K562 treated with DMSO at 1 percent for 48 hours (cell line): ENCODE data around the gene MATN3. TPM values are rescaled to one million over a fixed set of nuclear protein-coding genes. Genes with fewer than 3 reads are reported as not detected.

ENCODE experiments used
- total RNA-seq: library from RNA; unstranded; fragments of 300-600 nt; gene quantifications from 2 replicates; pipeline ENCODE4 v1.2.3, GENCODE V29; 2022; ENCODE audit warnings: low replicate concordance; ENCODE audit errors: extremely low read depth

MATN3 gene, protein sequence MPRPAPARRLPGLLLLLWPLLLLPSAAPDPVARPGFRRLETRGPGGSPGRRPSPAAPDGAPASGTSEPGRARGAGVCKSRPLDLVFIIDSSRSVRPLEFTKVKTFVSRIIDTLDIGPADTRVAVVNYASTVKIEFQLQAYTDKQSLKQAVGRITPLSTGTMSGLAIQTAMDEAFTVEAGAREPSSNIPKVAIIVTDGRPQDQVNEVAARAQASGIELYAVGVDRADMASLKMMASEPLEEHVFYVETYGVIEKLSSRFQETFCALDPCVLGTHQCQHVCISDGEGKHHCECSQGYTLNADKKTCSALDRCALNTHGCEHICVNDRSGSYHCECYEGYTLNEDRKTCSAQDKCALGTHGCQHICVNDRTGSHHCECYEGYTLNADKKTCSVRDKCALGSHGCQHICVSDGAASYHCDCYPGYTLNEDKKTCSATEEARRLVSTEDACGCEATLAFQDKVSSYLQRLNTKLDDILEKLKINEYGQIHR
- not detected in 2 replicates for total RNA-seq

DNA sequence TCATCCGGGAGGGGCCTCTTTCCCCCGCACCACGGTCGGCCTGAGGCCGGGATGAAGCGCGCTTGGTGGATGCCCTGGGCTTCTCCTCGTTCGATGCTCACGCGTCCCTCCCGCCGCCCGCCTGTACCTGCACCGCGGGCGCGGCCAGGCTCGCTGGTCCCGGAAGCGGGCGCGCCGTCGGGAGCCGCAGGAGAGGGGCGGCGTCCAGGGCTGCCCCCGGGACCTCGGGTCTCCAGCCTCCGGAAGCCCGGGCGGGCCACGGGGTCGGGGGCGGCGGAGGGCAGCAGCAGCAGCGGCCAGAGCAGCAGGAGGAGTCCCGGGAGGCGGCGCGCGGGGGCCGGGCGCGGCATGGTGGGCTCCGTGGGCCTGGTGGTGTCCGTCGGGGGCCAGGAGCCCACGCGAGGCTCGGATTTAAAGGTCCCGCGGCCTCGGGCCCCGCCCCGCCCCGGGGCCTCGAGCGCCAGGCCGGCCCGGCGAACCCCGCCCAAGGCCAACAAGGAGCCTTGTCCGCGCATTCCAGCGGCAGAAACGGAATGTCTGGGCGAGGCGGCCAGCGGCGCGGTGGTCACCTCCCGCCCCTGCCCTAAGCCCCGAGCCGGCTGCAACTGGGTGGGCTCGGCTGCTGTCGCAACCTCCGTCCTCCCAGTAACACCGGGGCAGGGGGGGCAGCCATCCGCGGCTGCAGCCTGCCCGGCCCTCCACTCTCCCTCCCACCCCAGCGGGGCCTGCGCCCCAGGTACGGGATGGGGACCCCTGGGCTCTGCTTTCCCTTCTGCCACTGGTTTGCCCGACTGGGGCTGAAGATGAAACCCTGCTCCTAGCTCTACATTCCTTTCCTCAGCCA lies at the start of gene MATN3:
TSS of gene MATN3 (minus strand) at position 387 of the 844 bp plus-strand sequence. CDS start at position 350, 37 bp downstream.

DNA sequence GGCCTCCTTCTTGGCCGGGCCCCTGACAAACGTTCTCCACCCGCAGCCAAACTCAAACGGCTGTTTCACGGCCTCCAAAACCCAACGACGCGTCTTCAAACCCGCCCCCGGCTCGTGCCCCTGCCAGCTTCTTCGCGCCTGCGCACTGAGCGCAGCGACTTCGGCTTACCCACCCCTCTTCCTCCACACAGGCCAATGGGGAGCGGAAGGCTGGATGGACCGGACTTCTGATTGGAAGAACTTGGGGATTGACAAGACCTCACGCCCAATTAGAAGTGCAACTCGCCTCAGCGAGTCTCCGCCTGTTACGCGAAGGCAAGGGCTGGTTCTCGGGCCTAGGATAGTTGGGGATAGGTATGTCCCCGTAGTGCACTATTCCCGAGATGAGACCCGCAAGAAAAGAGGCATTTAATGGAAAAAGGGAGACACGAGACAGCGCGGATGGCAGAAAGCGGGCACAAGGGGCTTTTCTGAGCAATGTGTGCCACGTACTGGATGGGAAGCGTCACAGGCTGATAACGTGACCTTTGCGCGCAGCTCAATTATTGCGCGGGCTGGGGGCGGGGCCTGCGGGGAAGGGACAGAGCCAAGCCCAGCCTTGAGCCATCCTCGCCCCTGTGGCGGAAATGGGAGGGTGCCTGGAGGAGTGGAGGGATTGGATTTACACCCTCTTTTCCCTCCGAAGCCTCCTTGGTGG lies 39.2 kb upstream of the MATN3 start, which contains the start of gene LAPTM4A:
TSS of gene LAPTM4A (minus strand) at position 97 of the 697 bp plus-strand sequence. CDS start 108 bp downstream, outside the sequence.

DNA sequence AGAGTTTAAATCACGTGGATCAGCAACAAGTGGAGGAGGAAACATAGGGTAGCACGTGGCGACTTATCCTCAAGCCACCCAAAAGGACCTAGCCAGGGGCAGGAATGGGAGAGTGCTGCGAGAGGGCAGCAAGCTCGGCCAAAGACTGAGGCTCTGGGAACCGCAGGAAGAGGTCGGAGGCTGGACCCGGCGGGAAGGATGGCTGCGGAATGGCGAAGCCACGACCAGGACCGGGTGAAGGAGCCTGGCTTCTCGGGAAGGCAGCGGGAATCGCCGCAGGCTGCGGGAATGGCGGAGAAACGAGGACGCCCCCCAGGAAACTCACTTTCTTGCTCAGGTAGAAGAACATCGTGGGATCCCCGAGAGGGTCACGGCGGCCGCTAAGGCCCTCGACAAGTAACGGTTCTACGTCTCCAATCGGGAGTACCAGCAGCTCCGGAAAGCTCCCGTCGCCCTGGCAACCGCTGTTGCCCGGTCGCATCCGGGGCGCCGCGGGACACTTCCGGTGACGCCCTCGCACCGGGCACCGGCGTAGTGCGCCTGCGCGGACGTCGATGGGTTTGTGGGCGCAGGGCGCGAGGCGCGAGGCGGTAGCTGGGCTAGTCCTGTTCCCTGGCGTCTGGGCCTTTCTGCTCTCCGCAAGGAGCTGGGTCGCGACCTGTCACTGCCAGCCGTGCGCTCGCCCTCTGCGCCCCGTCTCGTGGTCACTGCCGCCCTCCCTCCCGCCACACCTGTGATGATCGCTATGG lies 22.6 kb downstream of the MATN3 start, which contains the start of gene WDR35:
TSS of gene WDR35 (minus strand) at position 439 of the 749 bp plus-strand sequence. CDS start at position 349, 90 bp downstream.

Other genes starting within 250 kb of the MATN3 start
- gene TTC32, start 110.7 kb downstream of the MATN3 start, total RNA-seq = not detected in 2 replicates
- not detected in 2 replicates for gene WDR35, start 22.6 kb downstream of the MATN3 start, total RNA-seq
- not detected in 2 replicates for gene LAPTM4A, start 39.0 kb upstream of the MATN3 start, total RNA-seq
- gene SDC1, start 212.5 kb upstream of the MATN3 start, total RNA-seq = not detected in 2 replicates